GM23338 (cell line): ENCODE measurements around the gene TPM1. TPM values are rescaled to one million over a fixed set of nuclear protein-coding genes. Genes with fewer than 3 reads are reported as not detected.

ENCODE experiments used
- ATAC-seq: fragments of 200-7000 bp; cut with Tn5 transposase; 3 replicates; pipeline ENCODE4 v1.9.1; 2020
- DNase-seq: peaks from one replicate; pipeline ENCODE4 v3.0.0-alpha.2; 2015; ENCODE audit warnings: low spot score
- H2AFZ ChIP-seq: fragments of 200-600 bp; sonication (generic); 2 replicates; pipeline ENCODE4 v1.8.0; 2016; ENCODE audit warnings: antibody characterized with exemption, mild to moderate bottlenecking, moderate library complexity
- H3F3A ChIP-seq: fragments of 200-600 bp; sonication (generic); replicated peaks from 2 replicates; pipeline ENCODE4 v1.8.0; 2017; ENCODE audit warnings: antibody characterized with exemption, mixed run types, low read depth
- H3K27ac ChIP-seq: fragments of 200-600 bp; sonication (generic); 2 replicates; pipeline ENCODE4 v1.6.1; 2016; ENCODE audit warnings: low read depth
- H3K27me3 ChIP-seq: fragments of 200-600 bp; sonication (generic); 2 replicates; pipeline ENCODE4 v1.8.0; 2016; ENCODE audit warnings: mild to moderate bottlenecking, mixed run types, moderate library complexity; ENCODE audit not compliant: insufficient read depth
- H3K36me3 ChIP-seq: fragments of 200-600 bp; sonication (generic); 2 replicates; pipeline ENCODE4 v1.8.0; 2016; ENCODE audit warnings: mild to moderate bottlenecking; ENCODE audit not compliant: insufficient read depth
- H3K4me1 ChIP-seq: fragments of 200-600 bp; sonication (generic); 2 replicates; pipeline ENCODE4 v1.8.0; 2016; ENCODE audit warnings: mild to moderate bottlenecking, moderate library complexity; ENCODE audit not compliant: insufficient read depth
- H3K4me2 ChIP-seq: fragments of 200-600 bp; sonication (generic); 2 replicates; pipeline ENCODE4 v1.7.1; 2017; ENCODE audit warnings: mixed run types
- H3K4me3 ChIP-seq: fragments of 200-600 bp; sonication (generic); 2 replicates; pipeline ENCODE4 v1.6.1; 2016; ENCODE audit warnings: mixed run types
- H3K79me2 ChIP-seq: fragments of 200-600 bp; sonication (generic); replicated peaks from 2 replicates; pipeline ENCODE4 v1.8.0; 2017; ENCODE audit warnings: mild to moderate bottlenecking; ENCODE audit not compliant: insufficient read depth
- H3K9me2 ChIP-seq: fragments of 200-600 bp; sonication (generic); 2 replicates; pipeline ENCODE4 v1.8.0; 2017; ENCODE audit not compliant: insufficient read depth
- H4K20me1 ChIP-seq: fragments of 200-600 bp; sonication (generic); replicated peaks from 2 replicates; pipeline ENCODE4 v1.8.0; 2017; ENCODE audit warnings: mild to moderate bottlenecking; ENCODE audit not compliant: insufficient read depth
- H3K27ac Mint-ChIP-seq: 2 replicates; pipeline ENCODE4 v1.8.0; 2020; ENCODE audit warnings: inconsistent platforms, mild to moderate bottlenecking, moderate library complexity, mixed read lengths
- H3K27me3 Mint-ChIP-seq: 3 replicates; pipeline ENCODE4 v1.8.0; 2022; ENCODE audit warnings: low read depth, mild to moderate bottlenecking, moderate library complexity, mixed read lengths, inconsistent platforms; ENCODE audit not compliant: insufficient read depth, poor library complexity
- H3K36me3 Mint-ChIP-seq: 3 replicates; pipeline ENCODE4 v1.8.0; 2021; ENCODE audit warnings: low read depth, mild to moderate bottlenecking, inconsistent platforms, moderate library complexity, mixed read lengths
- H3K4me1 Mint-ChIP-seq: 3 replicates; pipeline ENCODE4 v1.8.0; 2020; ENCODE audit warnings: mild to moderate bottlenecking, inconsistent platforms, mixed read lengths
- H3K4me3 Mint-ChIP-seq: 3 replicates; pipeline ENCODE4 v1.8.0; 2021; ENCODE audit warnings: moderate library complexity, mild to moderate bottlenecking, inconsistent platforms, mixed read lengths
- H3K9me3 Mint-ChIP-seq: 3 replicates; pipeline ENCODE4 v1.8.0; 2020; ENCODE audit warnings: moderate library complexity, mild to moderate bottlenecking, inconsistent platforms, mixed read lengths
- CREB1 ChIP-seq: fragments of 250-450 bp; sonication (Bioruptor Pico); IDR thresholded peaks from 2 replicates; pipeline ENCODE4 v1.5.0; 2020; ENCODE audit warnings: low read depth, mild to moderate bottlenecking, moderate library complexity
- ETS1 ChIP-seq: IDR thresholded peaks from 2 replicates; pipeline ENCODE4 v1.6.1; 2016; ENCODE audit warnings: antibody characterized with exemption
- NANOG ChIP-seq: IDR thresholded peaks from 2 replicates; pipeline ENCODE4 v1.6.1; 2016; ENCODE audit warnings: antibody characterized with exemption, borderline replicate concordance
- POLR2AphosphoS5 ChIP-seq: IDR thresholded peaks from 2 replicates; pipeline ENCODE4 v1.6.1; 2016; ENCODE audit warnings: antibody characterized with exemption, low read depth
- REST ChIP-seq: IDR thresholded peaks from one replicate; pipeline ENCODE4 v1.6.1; 2018; ENCODE audit warnings: antibody characterized with exemption; ENCODE audit not compliant: unreplicated experiment
- STAT1 ChIP-seq: IDR thresholded peaks from one replicate; pipeline ENCODE4 v1.6.1; 2016; ENCODE audit warnings: antibody characterized with exemption; ENCODE audit not compliant: unreplicated experiment
- ZNF114 ChIP-seq: fragments of 250-450 bp; sonication (Bioruptor Pico); IDR thresholded peaks from 2 replicates; pipeline ENCODE4 v1.5.0; 2020; ENCODE audit warnings: mild to moderate bottlenecking, moderate library complexity
- ZNF331 ChIP-seq: fragments of 250-450 bp; sonication (Bioruptor Pico); IDR thresholded peaks from 2 replicates; pipeline ENCODE4 v1.5.0; 2020; ENCODE audit warnings: low read depth, mild to moderate bottlenecking, moderate library complexity
- ZNF462 ChIP-seq: fragments of 250-450 bp; sonication (Bioruptor Pico); IDR thresholded peaks from 2 replicates; pipeline ENCODE4 v1.5.0; 2020; ENCODE audit warnings: mild to moderate bottlenecking, moderate library complexity
- polyA plus RNA-seq: library from polyadenylated mRNA; unstranded; fragments of >200 nt; fragmentation: Nextera tagmentation; extraction: Ambion mirVana; gene quantifications from 2 replicates; pipeline ENCODE4 v1.2.1, GENCODE V29; 2016
- total RNA-seq: library from RNA; depleted of rRNA; stranded (reverse); fragments of >200 nt; shearing (Covaris generic); gene quantifications from 2 replicates; pipeline ENCODE4 v1.2.3, GENCODE V29; 2014

Gene TPM1
- total and polyA plus RNA-seq, 2 experiments from 2014 or later: 449 to 913 TPM

- no peaks in the 10 kb centered on the region for H3K9me2 ChIP-seq
- no peaks in the 10 kb centered on the region for H3K9me3 Mint-ChIP-seq
- no peak overlapping the region for H3K27ac Mint-ChIP-seq
These were observed 47.4 kb upstream of the TPM1 start for GRCh38 chr15:62994975-62995681.

More at GRCh38 chr15:62994975-62995681, 47.4 kb upstream of the TPM1 start:
- Mint-ChIP-seq H3K36me3 (no peaks in the 10 kb centered on the region), H3K27me3 (peaks cover 9% of the 10 kb centered on the region), H3K4me1 (peaks cover 6% of the 10 kb centered on the region), H3K4me3 (no peak overlapping the region)
- Histone ChIP-seq H3K27me3 (no peaks in the 10 kb centered on the region), H4K20me1 (no peaks in the 10 kb centered on the region), H3K27ac (no peak overlapping the region), H3K79me2 (no peaks in the 10 kb centered on the region), H2AFZ (no peak overlapping the region; the same call in none of the 2 replicates), H3K4me1 (no peaks in the 10 kb centered on the region), H3K4me2 (no peak overlapping the region), H3F3A (no peaks in the 10 kb centered on the region), H3K4me3 (no peak overlapping the region), H3K36me3 (no peaks in the 10 kb centered on the region)
- DNase-seq (no peak), ATAC-seq (no peak)
- no peak for TF ChIP-seq ETS1
- no peak for TF ChIP-seq REST
- TF ChIP-seq POLR2AphosphoS5: no peak
- TF ChIP-seq NANOG: no peak
- TF ChIP-seq CREB1 (CRISPR knock-in tag): no peak
- TF ChIP-seq ZNF331 (CRISPR knock-in tag): no peak
- no peak for TF ChIP-seq ZNF114
- TF ChIP-seq STAT1: no peak
- TF ChIP-seq ZNF462 (CRISPR knock-in tag): no peak
